Activated CD8-positive, alpha-beta T cell treated with anti-CD3 and anti-CD28 coated beads, Interleukin-2, amount 10 ng/mL, durations not matched to agents 7 days and 5 days (primary cell): ENCODE data around the gene IMPG1. TPM values are rescaled to one million over a fixed set of nuclear protein-coding genes. Genes with fewer than 3 reads are reported as not detected.
"Not testable (repeated sequence)": the region's sequence is repeated elsewhere in the genome, so short reads cannot be mapped to it uniquely, and the experiment has no call there.

Experiments used
- ATAC-seq: fragments of 150-1000 bp; cut with Tn5 transposase; one replicate; pipeline ENCODE4 v1.10.0; 2021; ENCODE audit warnings: moderate library complexity
- CTCF ChIA-PET: fragments of 350-600 bp; sonication (Branson Sonifier 250); formaldehyde crosslinking; loops from one replicate; lab custom pipeline; 2021; ENCODE audit warnings: antibody characterized with exemption; lab: Charles Lee
- POLR2A ChIA-PET: fragments of 350-600 bp; sonication (Branson Sonifier 250); formaldehyde crosslinking; loops from one replicate; lab custom pipeline; 2021; ENCODE audit warnings: antibody characterized with exemption; lab: Charles Lee
- DNase-seq: peaks from one replicate; pipeline ENCODE4 v3.0.0-alpha.2; 2020
- H3K27ac Mint-ChIP-seq: one replicate; pipeline ENCODE4 v1.8.0; 2021; ENCODE audit warnings: mild to moderate bottlenecking, mixed read lengths
- H3K27me3 Mint-ChIP-seq: one replicate; pipeline ENCODE4 v1.8.0; 2021; ENCODE audit warnings: low read depth, mixed read lengths
- H3K36me3 Mint-ChIP-seq: one replicate; pipeline ENCODE4 v1.8.0; 2021; ENCODE audit warnings: low read depth, mixed read lengths
- H3K4me1 Mint-ChIP-seq: one replicate; pipeline ENCODE4 v1.8.0; 2021; ENCODE audit warnings: low read depth, mixed read lengths
- H3K4me3 Mint-ChIP-seq: one replicate; pipeline ENCODE4 v1.8.0; 2021; ENCODE audit warnings: mild to moderate bottlenecking, mixed read lengths
- H3K9me3 Mint-ChIP-seq: one replicate; pipeline ENCODE4 v1.8.0; 2022; ENCODE audit warnings: mixed read lengths; ENCODE audit not compliant: insufficient read depth
- total RNA-seq, 2 experiments: library from RNA; stranded (reverse); gene quantifications; one replicate each; pipeline ENCODE4 v1.2.3, GENCODE V29; 2021

Gene IMPG1
- total RNA-seq, 2 experiments from 2014 or later, result not detected

- no peaks in the 10 kb centered on the region for H3K27me3 Mint-ChIP-seq
These were observed 150.2 kb downstream of the IMPG1 start for GRCh38 chr6:75922226-75922625.

GRCh38 chr6:75913040-75913439, 159.4 kb downstream of the IMPG1 start:
- ATAC-seq (no peak), DNase-seq (no peak)
- no peaks in the 10 kb centered on the region for H3K4me1 Mint-ChIP-seq
- no peaks in the 10 kb centered on the region for H3K36me3 Mint-ChIP-seq
- ChIA-PET CTCF (interaction anchor here (1.5 kb wide), 1 partner anchor 20 kb away, joined by 10 read pairs; no protein-coding TSS in a partner anchor), POLR2A (no interaction called here)
- H3K9me3 Mint-ChIP-seq, result no peaks in the 10 kb centered on the region
- no peak overlapping the region for H3K4me3 Mint-ChIP-seq
- H3K27me3 Mint-ChIP-seq, result no peaks in the 10 kb centered on the region
- H3K27ac Mint-ChIP-seq, result no peak overlapping the region

More at GRCh38 chr6:75922226-75922625, 150.2 kb downstream of the IMPG1 start:
- DNase-seq (no peak), ATAC-seq (no peak)
- ChIA-PET CTCF (no interaction called here), POLR2A (no interaction called here)
- H3K4me3 Mint-ChIP-seq, result no peak overlapping the region
- no peaks in the 10 kb centered on the region for H3K36me3 Mint-ChIP-seq
- H3K9me3 Mint-ChIP-seq, result no peaks in the 10 kb centered on the region
- no peak overlapping the region for H3K27ac Mint-ChIP-seq
- H3K4me1 Mint-ChIP-seq, result no peaks in the 10 kb centered on the region

GRCh38 chr6:75907444-75907843, 165.0 kb downstream of the IMPG1 start:
- ChIA-PET POLR2A (no interaction called here), CTCF (interaction anchor here (4.7 kb wide), 1 partner anchor 14 kb away, joined by 27 read pairs; no protein-coding TSS in a partner anchor)
- no peak for DNase-seq
- Mint-ChIP-seq H3K4me1 (no peaks in the 10 kb centered on the region), H3K4me3 (no peak overlapping the region), H3K9me3 (no peaks in the 10 kb centered on the region), H3K27me3 (no peaks in the 10 kb centered on the region), H3K27ac (no peak overlapping the region), H3K36me3 (no peaks in the 10 kb centered on the region)
- no peak for ATAC-seq

- POLR2A ChIA-PET, result no interaction called here
- H3K36me3 Mint-ChIP-seq, result no peaks in the 10 kb centered on the region
- CTCF ChIA-PET, result interaction anchor here (4.7 kb wide), 1 partner anchor 13 kb away, joined by 27 read pairs; no protein-coding TSS in a partner anchor
These were observed 165.6 kb downstream of the IMPG1 start for GRCh38 chr6:75906871-75907270.

GRCh38 chr6:75905129-75905528, 167.3 kb downstream of the IMPG1 start:
- H3K9me3 Mint-ChIP-seq, H3K4me3 Mint-ChIP-seq, H3K27me3 Mint-ChIP-seq, ATAC-seq, H3K36me3 Mint-ChIP-seq, H3K27ac Mint-ChIP-seq, H3K4me1 Mint-ChIP-seq, DNase-seq, POLR2A ChIA-PET: not testable (repeated sequence)
- CTCF ChIA-PET, result interaction anchor here (4.7 kb wide), 1 partner anchor 11 kb away, joined by 27 read pairs; no protein-coding TSS in a partner anchor

More at GRCh38 chr6:75906871-75907270, 165.6 kb downstream of the IMPG1 start:
- Mint-ChIP-seq H3K9me3 (no peaks in the 10 kb centered on the region), H3K27ac (no peak overlapping the region), H3K4me3 (no peak overlapping the region), H3K27me3 (no peaks in the 10 kb centered on the region), H3K4me1 (no peaks in the 10 kb centered on the region)
- no peak for ATAC-seq
- no peak for DNase-seq

GRCh38 chr6:75900216-75900615, 172.2 kb downstream of the IMPG1 start:
- POLR2A ChIA-PET, H3K27ac Mint-ChIP-seq, H3K36me3 Mint-ChIP-seq, H3K4me3 Mint-ChIP-seq, H3K27me3 Mint-ChIP-seq, ATAC-seq, DNase-seq, CTCF ChIA-PET, H3K9me3 Mint-ChIP-seq, H3K4me1 Mint-ChIP-seq: not testable (repeated sequence)

GRCh38 chr6:75896526-75896925, 175.9 kb downstream of the IMPG1 start:
- Mint-ChIP-seq H3K27me3 (no peaks in the 10 kb centered on the region), H3K4me3 (no peak overlapping the region), H3K9me3 (no peaks in the 10 kb centered on the region), H3K36me3 (no peaks in the 10 kb centered on the region), H3K4me1 (no peaks in the 10 kb centered on the region), H3K27ac (no peak overlapping the region)
- ChIA-PET POLR2A (no interaction called here), CTCF (no interaction called here)
- ATAC-seq (no peak), DNase-seq (no peak)

GRCh38 chr6:75893776-75894152, 178.7 kb downstream of the IMPG1 start:
- H3K9me3 Mint-ChIP-seq, result no peaks in the 10 kb centered on the region
- ATAC-seq, result no peak
- CTCF ChIA-PET, result interaction anchor here (0.8 to 2.6 kb wide), 25 partner anchors 9 to 1563 kb away, joined by 3 to 27 read pairs (median 4); no protein-coding TSS in a partner anchor

GRCh38 chr6:75893058-75893775, 179.2 kb downstream of the IMPG1 start:
- H3K27ac Mint-ChIP-seq, result no peak overlapping the region
- no peaks in the 10 kb centered on the region for H3K4me1 Mint-ChIP-seq
- ATAC-seq, result no peak
- H3K4me3 Mint-ChIP-seq, result no peak overlapping the region
- no peak for DNase-seq
- H3K27me3 Mint-ChIP-seq, result no peaks in the 10 kb centered on the region
- ChIA-PET CTCF (interaction anchor here (0.6 to 2.6 kb wide), 28 partner anchors 8 to 1564 kb away, joined by 3 to 27 read pairs (median 4); no protein-coding TSS in a partner anchor), POLR2A (no interaction called here)
- H3K36me3 Mint-ChIP-seq, result no peaks in the 10 kb centered on the region
- H3K9me3 Mint-ChIP-seq, result no peaks in the 10 kb centered on the region

More at GRCh38 chr6:75893776-75894152, 178.7 kb downstream of the IMPG1 start:
- POLR2A ChIA-PET, result no interaction called here
- Mint-ChIP-seq H3K4me3 (no peak overlapping the region), H3K36me3 (no peaks in the 10 kb centered on the region), H3K27ac (no peak overlapping the region), H3K27me3 (no peaks in the 10 kb centered on the region), H3K4me1 (no peaks in the 10 kb centered on the region)
- DNase-seq, result no peak

GRCh38 chr6:75892384-75892783, 180.1 kb downstream of the IMPG1 start:
- ChIA-PET POLR2A (no interaction called here), CTCF (interaction anchor here (1.2 to 2.6 kb wide), 11 partner anchors 8 to 51 kb away, joined by 3 to 27 read pairs (median 10); no protein-coding TSS in a partner anchor)
- H3K4me3 Mint-ChIP-seq, result no peak overlapping the region
- DNase-seq, result no peak
- H3K9me3 Mint-ChIP-seq, result no peaks in the 10 kb centered on the region
- H3K27me3 Mint-ChIP-seq, result no peaks in the 10 kb centered on the region
- no peak for ATAC-seq
- H3K27ac Mint-ChIP-seq, result no peak overlapping the region
- H3K4me1 Mint-ChIP-seq, result no peaks in the 10 kb centered on the region
- no peaks in the 10 kb centered on the region for H3K36me3 Mint-ChIP-seq

GRCh38 chr6:75884822-75885221, 187.6 kb downstream of the IMPG1 start:
- no peak overlapping the region for H3K27ac Mint-ChIP-seq
- CTCF ChIA-PET, result interaction anchor here (1.5 kb wide), 1 partner anchor 9 kb away, joined by 4 read pairs; no protein-coding TSS in a partner anchor

GRCh38 chr6:75882734-75883133, 189.7 kb downstream of the IMPG1 start:
- POLR2A ChIA-PET, result no interaction called here
- DNase-seq (no peak), ATAC-seq (no peak)
- Mint-ChIP-seq H3K27me3 (no peaks in the 10 kb centered on the region), H3K4me1 (no peaks in the 10 kb centered on the region), H3K4me3 (no peak overlapping the region), H3K27ac (no peak overlapping the region), H3K9me3 (no peaks in the 10 kb centered on the region), H3K36me3 (no peaks in the 10 kb centered on the region)
- CTCF ChIA-PET, result interaction anchor here (3.2 kb wide), 1 partner anchor 11 kb away, joined by 19 read pairs; no protein-coding TSS in a partner anchor

More at GRCh38 chr6:75884822-75885221, 187.6 kb downstream of the IMPG1 start:
- POLR2A ChIA-PET, result no interaction called here
- Mint-ChIP-seq H3K36me3 (no peaks in the 10 kb centered on the region), H3K4me1 (no peaks in the 10 kb centered on the region), H3K27me3 (no peaks in the 10 kb centered on the region), H3K9me3 (no peaks in the 10 kb centered on the region), H3K4me3 (no peak overlapping the region)
- no peak for DNase-seq
- no peak for ATAC-seq
